Erythroblast (primary cell): Measurements from ENCODE around the gene SEC14L6.

ENCODE experiments used
- GATA1 ChIP-seq: IDR thresholded peaks from 2 replicates; pipeline ENCODE4 v1.6.1; 2011; ENCODE audit warnings: low read depth, mild to moderate bottlenecking, control low read depth, low read length, moderate library complexity
- POLR2A ChIP-seq: IDR thresholded peaks from 2 replicates; pipeline ENCODE4 v1.6.1; 2011; ENCODE audit warnings: mild to moderate bottlenecking, low read length

GRCh38 chr22:30479981-30480380, 66.6 kb downstream of the SEC14L6 start:
- TF ChIP-seq POLR2A (no peak), GATA1 (no peak)
